Mucosa of gallbladder (tissue), 1 donor: Measurements from ENCODE around the gene TXNDC16. TPM values are rescaled to one million over a fixed set of nuclear protein-coding genes. Genes with fewer than 3 reads are reported as not detected.

ENCODE experiments used
- DNase-seq: peaks from one replicate; pipeline ENCODE4 v3.0.0-alpha.2; 2020; ENCODE audit warnings: low spot score
- total RNA-seq: library from RNA; stranded (reverse); gene quantifications from one replicate; pipeline ENCODE4 v1.2.1, GENCODE V29; 2021
- donor health status: DM: no; HTN: no; CAD: no.

TXNDC16 gene
- total RNA-seq, 1 donor from 2014 or later = 7.0 TPM

GRCh38 chr14:52391881-52392615 lies 160.3 kb downstream of the TXNDC16 start:
- no peak for DNase-seq

Other genes starting within 250 kb of the TXNDC16 start
- 3.9 TPM for gene PTGER2, start 238.2 kb downstream of the TXNDC16 start, total RNA-seq
- gene GPR137C, start 331 bp upstream of the TXNDC16 start, total RNA-seq = 0.86 TPM
- 74.6 TPM for gene ERO1A, start 143.1 kb upstream of the TXNDC16 start, total RNA-seq
- 61.6 TPM for gene PSMC6, start 154.7 kb upstream of the TXNDC16 start, total RNA-seq
- gene STYX, start 177.7 kb upstream of the TXNDC16 start, total RNA-seq = 9.0 TPM
- 18.9 TPM for gene GNPNAT1, start 239.1 kb upstream of the TXNDC16 start, total RNA-seq